Measurements from ENCODE around the gene IRF2.

Gene IRF2

GRCh38 chr4:184463856-184464255, 10.5 kb downstream of the IRF2 start:
- TF ChIP-seq CTCF (conservative IDR thresholded peaks at IDR 0.05) (no peak), ZFX (IDR thresholded peaks at IDR 0.05) (no peak)
- H3K27ac ChIP-seq, result no peak overlapping the region

GRCh38 chr4:184463158-184463557, 11.2 kb downstream of the IRF2 start:
- no peak overlapping the region for H3K27ac ChIP-seq
- TF ChIP-seq CTCF (conservative IDR thresholded peaks at IDR 0.05), result no peak
- no peak for TF ChIP-seq ZFX (IDR thresholded peaks at IDR 0.05)

- H3K27ac ChIP-seq, result no peak overlapping the region
- TF ChIP-seq CTCF (conservative IDR thresholded peaks at IDR 0.05) (no peak), ZFX (IDR thresholded peaks at IDR 0.05) (no peak)
Measured at GRCh38 chr4:184462724-184463123, 11.6 kb downstream of the IRF2 start.

- no peak overlapping the region for H3K27ac ChIP-seq
- TF ChIP-seq CTCF (conservative IDR thresholded peaks at IDR 0.05) (no peak), ZFX (IDR thresholded peaks at IDR 0.05) (no peak)
Measured at GRCh38 chr4:184461711-184462441, 12.5 kb downstream of the IRF2 start.

- TF ChIP-seq ZFX (IDR thresholded peaks at IDR 0.05), result no peak
- TF ChIP-seq CTCF (conservative IDR thresholded peaks at IDR 0.05), result no peak
- no peak overlapping the region for H3K27ac ChIP-seq
Measured at GRCh38 chr4:184460499-184461285, 13.7 kb downstream of the IRF2 start.

GRCh38 chr4:184459413-184459812, 14.9 kb downstream of the IRF2 start:
- TF ChIP-seq CTCF (conservative IDR thresholded peaks at IDR 0.05) (no peak), ZFX (IDR thresholded peaks at IDR 0.05) (no peak)
- no peak overlapping the region for H3K27ac ChIP-seq

- TF ChIP-seq CTCF (conservative IDR thresholded peaks at IDR 0.05) (no peak), ZFX (IDR thresholded peaks at IDR 0.05) (no peak)
- no peak overlapping the region for H3K27ac ChIP-seq
Measured at GRCh38 chr4:184457535-184458249, 16.7 kb downstream of the IRF2 start.

All from C4-2B (cell line).